Lower leg skin (tissue), 4 donors: ENCODE measurements around the gene SFMBT1. TPM values are rescaled to one million over a fixed set of nuclear protein-coding genes. Genes with fewer than 3 reads are reported as not detected.

Source experiments
- DNase-seq, 2 donors: peaks; one replicate each; pipeline ENCODE4 v3.0.0-alpha.2; 2019; ENCODE audit warnings: low spot score in 2 of 2
- H3K4me3 ChIP-seq: fragments of 200-600 bp; sonication (generic); 2 replicates; pipeline ENCODE4 v1.5.1; 2017; ENCODE audit warnings: mild to moderate bottlenecking, low read depth; ENCODE audit not compliant: poor library complexity, severe bottlenecking
- POLR2A ChIP-seq, 2 donors: fragments of 450-650 bp; IDR thresholded peaks; one replicate each; pipeline ENCODE4 v1.6.1; 2016 to 2017; ENCODE audit warnings: antibody characterized with exemption in 2 of 2, mild to moderate bottlenecking in 1 of 2, moderate library complexity in 1 of 2
- WGBS, 2 donors: methylation state at CpG; one replicate each; pipeline ENCODE4 v1.1.5; 2018; 5-methylcytosine and 5-hydroxymethylcytosine counted together
- intact Hi-C: fragments of 100-400 bp; cut with DNase I; formaldehyde crosslinking; loops from one replicate; pipeline ENCODE4 v1.15.0; 2023; ENCODE audit warnings: low total_unique reads
- total RNA-seq, 4 donors: library from RNA; depleted of rRNA; stranded (reverse); fragments of >200 nt; gene quantifications; one replicate each; pipeline ENCODE4 v1.1.0, GENCODE V29; 2016
- TF ChIP-seq, protein P1 (sequence below), 3 donors: fragments of 450-650 bp; IDR thresholded peaks; one replicate each; pipeline ENCODE4 v1.5.1; 2016; ENCODE audit warnings: antibody characterized with exemption in 3 of 3, mild to moderate bottlenecking in 3 of 3, moderate library complexity in 2 of 3

The SFMBT1 gene
- total RNA-seq, 4 donors from 2014 or later: 9.5 to 24.3 (median 14.4) TPM

DNA sequence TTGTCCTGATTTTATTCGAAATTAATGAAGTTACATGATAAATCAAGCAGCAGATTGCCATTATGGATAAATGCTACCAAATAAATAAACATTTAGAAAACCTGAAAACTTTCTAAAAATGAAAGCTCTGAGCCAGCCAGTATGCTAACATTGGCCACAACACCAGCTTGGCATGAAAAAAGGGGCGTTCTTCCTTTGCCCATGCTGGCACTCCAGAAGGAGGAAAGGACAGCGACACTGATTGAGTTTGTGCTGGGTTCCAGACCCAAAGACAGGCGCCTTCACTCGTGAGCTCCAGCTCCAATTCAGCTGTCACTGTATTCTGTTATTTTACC, 153.6 kb downstream of the SFMBT1 start:
- WGBS, 2 donors: 51 to 65% methylated on average over 5 of the region's 5 CpGs
- DNase-seq: no peak
- intact Hi-C loops: no loop called here
- TF ChIP-seq POLR2A (IDR thresholded peaks at IDR 0.05): no peak
- TF ChIP-seq, protein P1, sequence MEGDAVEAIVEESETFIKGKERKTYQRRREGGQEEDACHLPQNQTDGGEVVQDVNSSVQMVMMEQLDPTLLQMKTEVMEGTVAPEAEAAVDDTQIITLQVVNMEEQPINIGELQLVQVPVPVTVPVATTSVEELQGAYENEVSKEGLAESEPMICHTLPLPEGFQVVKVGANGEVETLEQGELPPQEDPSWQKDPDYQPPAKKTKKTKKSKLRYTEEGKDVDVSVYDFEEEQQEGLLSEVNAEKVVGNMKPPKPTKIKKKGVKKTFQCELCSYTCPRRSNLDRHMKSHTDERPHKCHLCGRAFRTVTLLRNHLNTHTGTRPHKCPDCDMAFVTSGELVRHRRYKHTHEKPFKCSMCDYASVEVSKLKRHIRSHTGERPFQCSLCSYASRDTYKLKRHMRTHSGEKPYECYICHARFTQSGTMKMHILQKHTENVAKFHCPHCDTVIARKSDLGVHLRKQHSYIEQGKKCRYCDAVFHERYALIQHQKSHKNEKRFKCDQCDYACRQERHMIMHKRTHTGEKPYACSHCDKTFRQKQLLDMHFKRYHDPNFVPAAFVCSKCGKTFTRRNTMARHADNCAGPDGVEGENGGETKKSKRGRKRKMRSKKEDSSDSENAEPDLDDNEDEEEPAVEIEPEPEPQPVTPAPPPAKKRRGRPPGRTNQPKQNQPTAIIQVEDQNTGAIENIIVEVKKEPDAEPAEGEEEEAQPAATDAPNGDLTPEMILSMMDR (IDR thresholded peaks at IDR 0.05): no peak
- H3K4me3 ChIP-seq: no peak overlapping the region

DNA sequence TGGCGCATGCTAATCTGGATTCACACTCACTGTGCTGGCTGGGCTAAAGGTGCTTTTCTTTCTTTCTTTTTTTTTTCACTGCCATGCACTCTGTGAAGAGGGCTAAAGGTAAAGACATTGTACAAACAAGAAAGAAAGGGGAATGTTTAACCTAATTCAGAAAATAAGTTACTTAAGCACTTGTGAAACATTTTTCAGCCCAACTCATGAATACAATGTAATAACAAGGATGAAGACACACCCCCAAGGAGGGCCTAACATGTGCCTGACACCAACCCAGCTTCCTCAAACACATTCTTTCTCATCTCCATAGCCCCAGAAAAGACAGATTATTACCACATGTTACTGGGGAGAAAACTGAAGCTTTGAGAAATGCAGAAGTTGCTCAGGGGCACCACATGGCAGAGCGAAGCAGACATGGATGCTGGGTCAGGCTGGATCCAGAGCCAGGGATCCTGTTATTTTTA, 154.2 kb downstream of the SFMBT1 start:
- no peak for TF ChIP-seq POLR2A (IDR thresholded peaks at IDR 0.05)
- TF ChIP-seq, protein P1 (IDR thresholded peaks at IDR 0.05): no peak
- 64 to 71% methylated on average over 2 of the region's 2 CpGs for whole genome bisulfite sequencing, 2 donors
- peak in 1 of 2 donors; percentile 62 for DNase-seq
- intact Hi-C loops: no loop called here
- H3K4me3 ChIP-seq: no peak overlapping the region

DNA sequence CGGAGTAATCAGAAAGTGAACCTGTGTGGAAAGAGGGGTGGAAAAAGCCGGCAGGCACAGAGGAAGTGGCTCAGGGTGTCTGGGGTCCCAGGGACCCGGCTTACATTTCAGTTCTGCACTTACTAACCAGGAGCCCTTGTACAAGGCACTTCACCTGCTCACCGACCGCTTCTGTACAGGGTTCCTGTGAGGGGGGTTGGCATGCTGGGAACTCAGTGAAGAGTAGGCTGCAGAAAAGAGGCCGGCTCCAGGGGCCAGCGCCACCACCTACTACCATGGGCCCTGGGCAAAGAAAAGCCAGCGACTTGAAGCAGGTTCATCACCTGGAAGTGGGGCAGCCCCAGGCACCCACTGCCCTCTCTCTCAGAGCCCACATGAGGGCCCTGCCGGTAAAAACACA, 154.7 kb downstream of the SFMBT1 start:
- WGBS, 2 donors: 75 to 79% methylated on average over 9 of the region's 9 CpGs
- H3K4me3 ChIP-seq: no peak overlapping the region
- intact Hi-C loops: no loop called here
- DNase-seq: no peak
- no peak for TF ChIP-seq POLR2A (IDR thresholded peaks at IDR 0.05)
- TF ChIP-seq, protein P1 (IDR thresholded peaks at IDR 0.05): no peak

DNA sequence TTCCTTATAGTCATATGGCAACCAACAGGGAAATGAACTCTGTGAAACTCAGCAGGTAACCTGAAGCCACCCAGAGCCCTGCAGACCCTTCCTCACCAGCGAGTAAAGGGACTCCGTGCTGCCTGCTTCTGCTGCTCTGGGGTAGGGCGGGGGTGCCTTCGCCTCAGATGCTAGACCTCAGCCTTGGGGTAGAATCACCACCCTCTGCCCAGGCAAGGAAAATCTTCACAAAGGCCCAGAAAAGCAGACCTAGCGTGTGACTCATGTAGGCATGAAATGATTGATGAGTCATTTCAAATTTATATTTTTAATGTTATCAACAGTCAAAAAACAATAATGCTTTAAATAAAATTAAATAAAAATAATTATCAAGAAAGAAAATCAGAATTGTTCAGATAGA, 155.1 kb downstream of the SFMBT1 start:
- TF ChIP-seq, protein P1 (IDR thresholded peaks at IDR 0.05): no peak
- TF ChIP-seq POLR2A (IDR thresholded peaks at IDR 0.05): no peak
- intact Hi-C loops: no loop called here
- 89 to 93% methylated on average over 5 of the region's 5 CpGs for WGBS, 2 donors
- no peak for DNase-seq
- no peak overlapping the region for H3K4me3 ChIP-seq

DNA sequence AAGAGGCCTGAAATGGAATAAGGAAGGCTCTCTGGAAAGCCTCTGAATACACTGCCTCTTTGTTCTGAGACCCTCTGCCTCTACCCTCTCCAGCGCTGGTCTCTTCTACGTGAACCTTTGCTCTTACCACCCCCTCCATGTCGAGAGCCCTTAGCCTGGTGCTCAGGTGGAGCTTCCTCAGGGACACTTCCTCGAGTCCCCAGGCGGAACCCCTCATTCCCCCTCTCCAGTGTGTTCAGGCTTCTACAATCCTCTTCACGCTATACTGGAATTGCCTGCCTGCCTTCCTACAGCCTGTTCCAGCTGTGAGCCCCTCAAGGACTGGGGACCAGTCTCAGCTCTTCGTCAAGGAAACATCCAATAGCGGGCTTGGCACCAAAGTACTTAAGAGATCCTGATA, 156.0 kb downstream of the SFMBT1 start:
- DNase-seq: no peak
- TF ChIP-seq, protein P1 (IDR thresholded peaks at IDR 0.05): no peak
- TF ChIP-seq POLR2A (IDR thresholded peaks at IDR 0.05): no peak
- H3K4me3 ChIP-seq: no peak overlapping the region
- intact Hi-C loops: no loop called here
- 91 to 97% methylated on average over 8 of the region's 8 CpGs for WGBS, 2 donors

DNA sequence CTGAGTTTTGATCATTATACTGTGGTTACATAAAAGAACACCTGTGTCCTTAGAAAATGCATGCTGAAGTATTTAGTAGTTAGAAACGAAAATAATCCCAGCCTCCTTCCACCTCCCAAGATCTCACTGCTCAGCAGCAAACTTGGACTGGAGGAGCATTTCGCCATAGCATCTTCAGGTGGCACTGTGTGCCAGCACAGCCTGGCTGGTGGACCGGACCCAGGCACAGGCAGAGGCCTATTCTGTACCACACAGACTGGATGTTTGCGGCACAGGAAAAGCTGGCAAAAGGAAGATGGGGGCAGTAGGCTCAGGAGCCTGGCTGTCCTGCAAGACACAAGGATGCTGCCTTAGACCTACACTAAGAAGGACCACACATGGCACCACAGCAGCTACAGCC, 158.7 kb downstream of the SFMBT1 start:
- H3K4me3 ChIP-seq: no peak overlapping the region
- no peak for TF ChIP-seq POLR2A (IDR thresholded peaks at IDR 0.05)
- TF ChIP-seq, protein P1 (IDR thresholded peaks at IDR 0.05): no peak
- DNase-seq: no peak
- intact Hi-C loops: no loop called here
- 86% methylated on average over 4 of the region's 4 CpGs for WGBS, 2 donors
